MG63 (cell line): ENCODE data around the gene ADGRD2. TPM values are rescaled to one million over a fixed set of nuclear protein-coding genes. Genes with fewer than 3 reads are reported as not detected.

Experiments
- DNase-seq: peaks from one replicate; pipeline ENCODE4 v3.0.0-alpha.2; 2020
- H3K27me3 ChIP-seq: fragments of 250-450 bp; sonication (Bioruptor Pico); 2 replicates; pipeline ENCODE4 v1.5.1; 2020; ENCODE audit warnings: mild to moderate bottlenecking, moderate library complexity
- H3K36me3 ChIP-seq: fragments of 250-450 bp; sonication (Bioruptor Pico); 2 replicates; pipeline ENCODE4 v1.5.1; 2020; ENCODE audit warnings: mild to moderate bottlenecking, moderate library complexity
- H3K4me3 ChIP-seq: fragments of 250-450 bp; sonication (Bioruptor Pico); 2 replicates; pipeline ENCODE4 v1.5.1; 2020; ENCODE audit warnings: mild to moderate bottlenecking, moderate library complexity
- H3K9me3 ChIP-seq: fragments of 250-450 bp; sonication (Bioruptor Pico); 2 replicates; pipeline ENCODE4 v1.5.1; 2020; ENCODE audit warnings: mild to moderate bottlenecking, moderate library complexity
- total RNA-seq: library from RNA; depleted of rRNA; stranded (reverse); fragments of >200 nt; shearing (Covaris generic); gene quantifications from 2 replicates; pipeline ENCODE4 v1.2.3, GENCODE V29; 2014; ENCODE audit warnings: low replicate concordance

Gene ADGRD2
- total RNA-seq, 1 experiment from 2014 or later = not detected

DNA sequence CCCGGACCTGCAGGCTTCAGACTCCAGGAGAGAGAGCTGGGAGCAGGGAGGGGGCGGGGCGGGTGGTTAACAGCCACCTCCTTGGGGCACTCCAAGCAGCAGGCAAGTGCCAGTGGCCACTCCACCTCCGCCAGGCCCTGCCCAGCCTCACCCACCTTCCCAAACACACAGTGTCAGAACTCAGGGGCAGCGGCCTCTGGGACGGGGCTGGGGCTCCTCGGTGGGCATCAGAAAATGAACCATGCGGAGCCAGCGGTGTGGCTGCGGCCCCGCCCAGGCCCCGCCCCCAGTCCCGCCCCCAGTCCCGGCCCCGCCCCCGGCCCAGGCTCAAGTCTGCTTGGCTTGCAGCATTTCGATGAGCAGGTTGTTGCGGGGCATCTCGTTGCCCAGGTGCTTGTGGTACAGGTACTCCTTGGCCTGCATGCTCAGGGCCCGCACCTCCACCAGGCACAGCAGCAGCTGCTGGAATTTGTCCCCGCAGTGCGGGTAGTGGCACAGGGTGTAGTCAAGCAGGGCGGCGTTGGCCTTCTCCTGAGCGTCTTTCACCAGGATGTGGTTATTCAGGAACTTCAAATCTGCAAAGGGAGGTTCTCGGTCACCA, 32.3 kb downstream of the ADGRD2 start:
- no peaks in the 10 kb centered on the region for H3K9me3 ChIP-seq

DNA sequence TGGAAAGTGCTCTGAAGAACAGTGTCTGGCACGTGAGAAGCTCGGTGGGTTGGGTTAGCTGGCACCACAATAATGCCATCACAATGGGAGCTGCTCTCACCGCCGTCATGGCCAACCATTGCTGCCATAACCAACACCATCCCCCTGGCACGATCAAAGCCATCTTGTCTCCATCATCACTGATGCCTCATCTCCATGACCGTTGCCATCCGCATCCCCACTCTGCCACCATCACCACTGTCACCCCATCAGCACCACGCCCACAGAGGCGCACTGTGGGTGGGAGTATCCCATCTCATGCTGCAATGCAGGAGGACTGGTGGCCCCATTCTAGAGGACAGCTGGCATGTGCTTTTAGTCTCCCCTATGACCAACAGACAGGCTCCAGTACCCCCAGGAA, 33.2 kb downstream of the ADGRD2 start:
- Histone ChIP-seq H3K36me3 (no peaks in the 10 kb centered on the region), H3K9me3 (no peaks in the 10 kb centered on the region), H3K27me3 (no peaks in the 10 kb centered on the region), H3K4me3 (no peak overlapping the region)
- no peak for DNase-seq

More for the DNA sequence above, 32.3 kb downstream of the ADGRD2 start:
- no peaks in the 10 kb centered on the region for H3K27me3 ChIP-seq
- no peak overlapping the region for H3K4me3 ChIP-seq
- DNase-seq = no peak
- H3K36me3 ChIP-seq = no peaks in the 10 kb centered on the region

DNA sequence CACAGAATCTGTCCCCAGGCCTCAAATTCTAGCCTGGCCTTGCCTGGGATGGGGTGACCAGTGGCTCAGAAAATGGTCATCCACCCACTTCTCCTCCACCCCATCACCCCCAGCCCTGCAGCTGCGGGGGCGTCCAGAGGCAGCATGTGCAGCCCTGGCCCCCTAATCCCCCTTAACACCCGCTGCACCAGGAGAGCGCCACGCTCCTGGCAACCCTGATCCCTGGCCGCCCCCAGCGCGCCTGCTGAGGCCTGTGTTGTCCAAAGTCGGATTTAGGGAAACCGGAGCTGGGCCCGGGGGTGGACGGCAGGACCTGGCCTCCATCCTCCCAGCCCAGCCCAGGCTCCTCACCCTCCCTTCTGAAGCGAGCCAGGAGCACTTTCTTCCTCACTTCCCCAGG, 35.0 kb downstream of the ADGRD2 start:
- Histone ChIP-seq H3K36me3 (no peaks in the 10 kb centered on the region), H3K27me3 (no peaks in the 10 kb centered on the region), H3K4me3 (no peak overlapping the region), H3K9me3 (no peaks in the 10 kb centered on the region)
- DNase-seq = no peak

DNA sequence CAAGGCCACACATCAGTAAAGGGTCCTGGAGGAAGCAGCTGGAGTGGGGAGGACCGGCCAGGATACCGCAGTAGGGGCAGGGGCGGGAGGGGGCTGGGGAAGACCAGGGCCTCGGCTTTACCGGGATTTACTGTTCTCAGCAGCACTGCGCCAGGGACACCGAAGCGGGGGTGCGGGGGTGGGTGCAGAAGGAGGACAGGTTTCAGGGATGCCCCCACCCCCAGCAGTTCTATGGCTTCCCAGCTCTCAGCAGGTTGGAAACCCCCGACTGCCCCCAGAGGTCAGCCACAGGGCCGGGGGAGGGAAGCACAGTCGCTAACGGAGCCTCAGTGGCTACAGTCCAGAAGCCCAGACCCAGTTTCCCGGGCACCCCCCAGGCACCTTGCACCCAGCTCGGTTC, 35.7 kb downstream of the ADGRD2 start:
- DNase-seq = no peak
- Histone ChIP-seq H3K4me3 (no peak overlapping the region), H3K9me3 (no peaks in the 10 kb centered on the region), H3K27me3 (no peaks in the 10 kb centered on the region), H3K36me3 (no peaks in the 10 kb centered on the region)

DNA sequence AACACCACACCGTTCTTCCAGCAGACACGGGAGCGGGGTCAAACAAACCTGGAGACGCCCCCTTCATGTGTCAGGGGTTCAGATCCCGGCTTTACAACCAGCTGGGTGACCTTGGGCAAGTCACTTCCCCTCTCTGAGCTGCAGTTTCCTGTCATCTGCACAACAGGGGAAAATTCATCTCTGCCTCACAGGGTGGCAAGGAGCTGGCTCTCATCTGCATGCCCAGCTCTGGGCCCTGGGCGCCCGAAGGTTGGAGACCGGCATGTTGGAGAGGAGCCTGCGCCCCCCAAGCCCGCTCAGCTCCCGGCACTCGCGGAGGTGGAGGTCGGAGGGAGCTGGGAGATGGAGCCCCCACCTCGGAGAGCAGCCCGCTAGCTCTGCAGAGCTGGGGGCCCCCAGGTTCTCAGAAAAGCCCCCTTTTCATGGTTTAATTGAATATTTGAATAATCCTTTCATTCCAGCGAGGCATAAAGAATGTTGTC, 36.6 kb downstream of the ADGRD2 start:
- Histone ChIP-seq H3K36me3 (no peaks in the 10 kb centered on the region), H3K27me3 (no peaks in the 10 kb centered on the region), H3K9me3 (no peaks in the 10 kb centered on the region), H3K4me3 (no peak overlapping the region)
- DNase-seq = no peak

DNA sequence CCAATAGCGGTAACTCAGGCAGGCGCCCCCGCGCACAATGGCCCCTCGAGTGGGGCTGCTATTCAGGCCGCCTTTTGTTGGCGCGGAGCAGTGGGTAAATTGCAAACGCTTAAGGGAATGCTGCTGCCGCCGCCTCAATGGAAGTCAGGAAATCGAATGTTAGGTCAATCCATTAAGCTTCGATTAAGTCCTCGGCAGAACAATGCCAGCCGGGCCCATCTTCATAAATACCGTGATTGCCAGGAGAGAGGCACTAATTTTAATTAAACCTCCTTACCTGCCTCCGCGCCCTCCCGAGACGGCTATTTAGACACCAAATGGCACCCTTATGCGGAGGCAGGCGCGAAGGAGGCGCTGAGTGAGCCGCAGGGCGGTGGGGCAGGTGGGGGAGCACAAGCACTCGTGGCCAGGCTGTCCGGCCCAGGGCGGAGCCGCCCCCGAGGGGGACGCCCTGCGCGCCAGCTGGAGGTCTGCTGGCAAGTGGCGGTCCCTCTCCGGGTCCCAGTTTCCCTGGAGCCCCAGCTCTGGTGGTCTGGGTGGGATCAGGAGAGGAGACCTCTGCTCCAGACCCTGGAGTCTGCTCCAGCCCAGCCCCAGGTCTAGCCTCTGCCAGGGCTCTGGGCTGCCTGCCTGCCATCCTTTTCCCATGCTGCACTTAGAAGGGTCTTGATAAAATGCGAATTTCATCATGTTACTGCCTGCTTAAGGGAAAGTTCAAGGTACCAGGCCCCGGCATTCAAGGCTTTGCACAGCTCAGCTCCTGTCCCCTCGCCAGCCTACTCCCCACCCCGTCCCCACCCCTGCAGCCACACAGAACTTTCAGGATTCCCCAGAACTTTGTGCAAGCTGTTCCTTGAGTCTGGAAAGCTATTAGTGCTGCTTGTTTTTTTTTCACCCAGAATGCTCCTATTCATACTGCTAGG, 37.3 kb downstream of the ADGRD2 start:
- DNase-seq = no peak
- H3K4me3 ChIP-seq = no peak overlapping the region
- no peaks in the 10 kb centered on the region for H3K36me3 ChIP-seq
- H3K9me3 ChIP-seq = no peaks in the 10 kb centered on the region
- H3K27me3 ChIP-seq = no peaks in the 10 kb centered on the region

DNA sequence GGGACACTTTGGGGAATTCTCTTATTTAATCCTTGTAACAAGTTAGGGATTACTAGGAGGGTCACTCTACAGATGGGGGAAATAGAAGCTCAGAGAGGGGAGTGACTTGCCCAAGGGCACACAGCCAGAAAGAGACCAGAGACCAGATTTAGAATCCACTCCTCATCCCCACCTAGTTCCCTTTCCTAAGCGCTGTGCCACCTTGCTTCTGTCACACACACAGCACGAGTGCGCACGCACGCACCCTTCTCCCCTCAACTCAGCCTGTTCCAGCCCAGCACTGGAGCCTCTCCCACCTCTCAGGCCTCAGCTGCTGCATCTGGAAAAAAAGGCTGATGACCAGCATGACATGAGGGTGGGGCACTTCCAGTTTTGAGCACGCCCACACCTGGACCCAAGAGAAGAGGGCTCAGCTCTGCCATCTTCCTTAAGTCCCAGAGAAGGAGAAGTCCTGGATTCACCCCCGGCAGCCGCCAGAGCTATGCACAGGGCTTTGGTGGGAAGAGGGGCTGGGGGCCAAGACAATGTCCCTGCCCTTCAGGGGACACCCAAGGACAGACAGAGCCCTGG, 38.5 kb downstream of the ADGRD2 start:
- DNase-seq = no peak
- Histone ChIP-seq H3K4me3 (no peak overlapping the region), H3K27me3 (no peaks in the 10 kb centered on the region), H3K9me3 (no peaks in the 10 kb centered on the region), H3K36me3 (no peaks in the 10 kb centered on the region)

DNA sequence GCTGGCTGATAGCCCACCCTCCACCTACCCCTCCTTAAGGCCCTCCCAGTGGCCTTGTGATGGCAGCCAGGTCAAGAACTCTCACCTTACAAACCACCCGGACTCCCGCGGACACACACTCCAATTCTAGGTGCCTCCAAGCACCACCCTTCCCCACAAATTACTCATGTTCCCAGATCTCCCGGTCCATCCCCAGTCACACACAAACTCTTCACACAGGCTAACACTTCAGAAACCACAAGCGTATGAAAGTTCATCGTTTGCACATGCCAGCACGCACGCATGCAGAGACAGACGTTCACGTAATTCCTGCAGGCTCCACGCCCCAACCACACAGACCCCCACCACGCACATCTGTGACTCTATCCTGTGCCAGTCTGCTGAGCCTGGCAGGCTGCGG, 39.0 kb downstream of the ADGRD2 start:
- H3K36me3 ChIP-seq = no peaks in the 10 kb centered on the region
- H3K27me3 ChIP-seq = no peaks in the 10 kb centered on the region
- no peak for DNase-seq
- no peak overlapping the region for H3K4me3 ChIP-seq
- H3K9me3 ChIP-seq = no peaks in the 10 kb centered on the region

DNA sequence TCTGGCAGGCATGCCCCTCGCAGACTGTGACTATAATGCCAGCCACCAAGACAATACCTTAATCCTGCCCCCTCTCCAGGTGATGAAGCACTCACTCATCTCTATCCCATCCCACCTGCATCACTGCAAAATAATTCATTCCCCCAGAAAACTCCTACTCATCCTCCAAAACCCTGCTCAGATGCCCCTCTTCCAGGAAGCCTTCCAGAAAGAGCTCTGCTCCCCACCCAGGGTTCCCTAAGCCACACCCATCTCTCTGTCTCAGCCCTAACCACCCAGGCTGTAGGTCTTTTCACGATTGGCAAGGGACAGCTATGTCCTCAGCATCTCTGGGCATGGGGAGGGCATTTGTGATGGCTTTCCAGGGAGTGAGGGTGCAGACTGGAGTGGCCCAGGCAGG, 39.8 kb downstream of the ADGRD2 start:
- H3K27me3 ChIP-seq = no peaks in the 10 kb centered on the region
- no peak for DNase-seq
- no peak overlapping the region for H3K4me3 ChIP-seq
- H3K36me3 ChIP-seq = no peaks in the 10 kb centered on the region
- H3K9me3 ChIP-seq = no peaks in the 10 kb centered on the region

DNA sequence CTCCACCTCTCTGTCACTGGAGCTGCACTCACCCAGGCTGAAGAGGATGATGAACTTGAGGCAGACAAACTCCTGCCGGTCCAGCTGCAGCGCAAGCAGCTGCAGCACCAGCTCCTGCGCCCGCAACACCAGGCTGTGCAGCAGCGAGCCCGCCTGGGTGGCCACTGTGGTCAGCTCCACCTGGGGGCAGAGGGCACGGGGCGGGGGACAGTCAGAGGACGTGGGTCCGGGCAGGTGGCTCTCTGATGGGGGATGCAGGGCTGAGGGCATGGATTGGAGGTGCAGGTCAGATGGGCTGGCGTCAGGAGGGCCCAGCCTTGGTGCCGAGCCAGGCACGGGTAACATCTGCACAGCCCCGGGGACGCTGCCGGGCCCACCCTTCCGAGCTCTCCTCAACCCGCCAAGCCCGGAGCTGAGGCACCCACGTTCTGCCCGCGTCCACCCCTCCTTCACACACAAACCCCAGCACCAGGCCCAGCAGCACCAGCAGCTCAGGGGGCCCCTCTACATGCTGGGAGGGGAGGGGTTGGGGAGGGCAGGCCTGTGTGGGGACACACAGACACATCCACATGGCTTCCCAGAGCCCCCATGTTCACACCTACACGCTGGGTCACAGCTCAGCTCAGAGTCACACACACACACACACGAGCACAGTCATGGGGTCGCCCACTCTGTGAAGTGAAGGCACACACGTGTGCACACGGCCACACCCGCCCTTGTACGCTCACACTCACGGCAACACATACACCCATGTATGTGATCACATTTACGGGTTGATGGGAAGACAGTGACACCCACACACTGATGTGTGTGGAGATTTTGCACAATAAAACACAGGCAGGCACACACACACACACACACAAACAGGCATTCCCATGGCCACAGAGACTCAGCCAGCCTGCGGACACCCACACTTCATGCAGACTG, 41.1 kb downstream of the ADGRD2 start:
- no peak for DNase-seq
- H3K9me3 ChIP-seq = no peaks in the 10 kb centered on the region
- no peaks in the 10 kb centered on the region for H3K27me3 ChIP-seq
- H3K4me3 ChIP-seq = no peak overlapping the region
- no peaks in the 10 kb centered on the region for H3K36me3 ChIP-seq

DNA sequence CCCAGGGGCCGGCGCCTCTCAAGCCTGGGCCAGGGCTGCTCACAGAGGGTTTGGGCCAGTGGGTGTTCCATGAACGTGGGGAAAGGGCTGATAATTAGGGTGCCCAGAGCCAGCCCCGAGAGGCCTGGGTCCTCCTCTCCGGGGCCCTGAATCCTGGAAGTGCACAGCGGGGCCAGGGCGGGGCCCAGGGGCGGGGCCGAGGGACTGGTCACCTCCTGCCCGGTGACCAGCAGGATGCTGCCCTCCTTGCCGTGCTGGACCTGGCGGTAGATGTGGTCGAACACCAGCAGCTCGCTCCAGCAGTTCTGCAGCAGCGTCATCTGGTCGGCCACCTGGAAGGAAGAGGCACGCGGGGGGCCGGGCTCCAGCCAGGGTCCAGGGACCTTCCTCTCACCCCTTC, 42.6 kb downstream of the ADGRD2 start:
- Histone ChIP-seq H3K27me3 (no peaks in the 10 kb centered on the region), H3K4me3 (no peak overlapping the region), H3K9me3 (no peaks in the 10 kb centered on the region), H3K36me3 (no peaks in the 10 kb centered on the region)
- DNase-seq = no peak

DNA sequence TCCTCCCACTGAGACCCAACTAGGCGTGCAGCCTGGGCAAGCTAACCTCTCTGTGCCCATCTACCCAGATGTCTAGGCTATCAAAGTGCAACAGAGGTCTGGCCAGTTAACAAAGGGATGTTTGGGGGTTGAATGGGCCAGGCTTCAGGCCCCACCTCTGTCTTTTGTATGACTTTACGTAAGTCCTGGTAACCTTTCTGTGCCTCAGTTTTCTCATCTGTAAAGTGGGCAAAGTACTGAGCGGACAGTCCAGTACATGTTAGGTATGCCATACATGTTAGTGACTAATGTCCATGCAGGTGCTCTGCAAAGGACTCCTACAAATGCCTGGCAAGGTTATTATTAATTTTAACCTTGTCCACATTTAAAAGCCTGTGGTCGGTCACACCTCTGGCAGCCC, 43.0 kb downstream of the ADGRD2 start:
- DNase-seq = no peak
- H3K27me3 ChIP-seq = no peaks in the 10 kb centered on the region

DNA sequence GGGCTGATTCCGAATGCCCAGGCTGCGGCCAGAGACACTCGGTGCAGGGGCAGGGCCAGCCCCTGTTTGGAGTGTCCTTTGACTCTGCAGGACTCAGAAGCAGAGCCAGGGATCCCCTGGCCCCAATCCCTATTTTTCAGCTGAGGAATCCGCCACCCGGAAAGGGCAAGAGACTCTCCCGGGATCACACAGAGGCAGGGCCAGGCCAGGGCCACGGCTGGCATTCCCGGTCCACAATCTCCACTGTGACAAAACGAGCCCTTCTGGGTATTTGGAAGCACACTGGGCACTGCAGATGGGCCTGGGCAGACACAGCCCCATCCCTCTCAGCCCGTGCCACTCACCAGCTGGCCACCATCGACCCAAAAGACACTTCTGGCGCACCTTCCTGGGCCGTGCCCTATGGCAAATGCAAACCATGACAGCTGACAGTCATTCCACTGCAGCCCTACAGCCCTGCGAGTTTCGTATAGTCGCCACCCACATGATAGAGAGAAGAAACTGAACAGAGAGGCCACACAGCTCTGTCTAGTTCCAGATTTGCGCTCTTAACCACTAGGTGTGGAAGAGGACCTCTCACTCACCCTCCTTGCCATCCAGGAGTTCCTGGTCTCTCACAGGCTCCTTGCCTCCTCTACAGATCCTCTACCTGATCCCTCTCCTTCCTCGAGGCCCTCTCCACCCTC, 43.7 kb downstream of the ADGRD2 start:
- Histone ChIP-seq H3K27me3 (no peaks in the 10 kb centered on the region), H3K4me3 (no peak overlapping the region), H3K9me3 (no peaks in the 10 kb centered on the region), H3K36me3 (no peaks in the 10 kb centered on the region)
- DNase-seq = no peak

More for the DNA sequence above, 43.0 kb downstream of the ADGRD2 start:
- Histone ChIP-seq H3K36me3 (no peaks in the 10 kb centered on the region), H3K4me3 (no peak overlapping the region), H3K9me3 (no peaks in the 10 kb centered on the region)

DNA sequence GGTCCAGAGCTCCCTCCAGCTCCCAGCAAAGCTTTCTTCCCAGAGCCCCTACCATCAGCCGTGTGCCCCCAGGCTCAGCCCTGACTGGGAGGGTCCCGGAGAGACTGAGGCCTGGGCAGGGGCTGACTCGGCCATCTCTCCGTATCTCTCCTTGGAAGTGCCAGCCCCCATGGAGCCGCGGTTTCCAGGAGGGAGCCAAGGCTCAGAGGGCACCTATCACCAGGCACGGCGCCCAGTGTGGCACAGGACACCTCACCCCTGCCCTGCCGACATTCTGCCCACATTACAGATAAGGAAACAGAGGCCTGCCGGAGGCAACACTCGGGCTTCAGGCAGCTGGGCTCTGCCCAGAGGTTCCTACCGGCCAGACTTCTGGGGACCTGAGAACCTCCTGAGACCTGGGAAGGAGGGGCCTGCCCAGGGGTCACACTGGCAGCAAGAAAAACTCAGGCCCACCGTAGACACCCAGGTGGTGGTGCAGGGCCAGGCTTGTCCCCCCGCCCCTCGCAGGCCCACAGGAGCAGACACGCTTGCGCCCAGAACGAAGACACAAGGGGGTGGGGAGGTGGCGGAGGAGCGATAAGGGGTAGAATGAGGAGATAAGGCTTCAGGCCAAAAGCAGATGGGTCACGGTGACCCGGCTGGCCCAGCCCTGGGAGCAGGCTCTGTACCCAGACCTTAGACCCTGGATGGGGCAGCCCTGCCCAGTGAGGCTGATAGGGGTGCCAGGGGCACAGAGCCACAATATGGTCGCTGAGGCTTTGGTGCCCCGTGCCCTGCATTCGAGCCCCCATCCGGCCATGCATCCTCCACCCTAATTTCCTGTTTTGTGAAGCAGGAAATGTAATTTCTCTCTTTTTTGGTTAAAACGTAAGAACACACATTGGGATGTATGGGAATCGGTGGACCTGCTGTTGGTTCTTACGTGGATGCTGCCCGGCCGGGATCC, 45.1 kb downstream of the ADGRD2 start:
- H3K27me3 ChIP-seq = no peaks in the 10 kb centered on the region
- H3K4me3 ChIP-seq = no peak overlapping the region
- H3K9me3 ChIP-seq = no peaks in the 10 kb centered on the region
- DNase-seq = no peak
- H3K36me3 ChIP-seq = no peaks in the 10 kb centered on the region

DNA sequence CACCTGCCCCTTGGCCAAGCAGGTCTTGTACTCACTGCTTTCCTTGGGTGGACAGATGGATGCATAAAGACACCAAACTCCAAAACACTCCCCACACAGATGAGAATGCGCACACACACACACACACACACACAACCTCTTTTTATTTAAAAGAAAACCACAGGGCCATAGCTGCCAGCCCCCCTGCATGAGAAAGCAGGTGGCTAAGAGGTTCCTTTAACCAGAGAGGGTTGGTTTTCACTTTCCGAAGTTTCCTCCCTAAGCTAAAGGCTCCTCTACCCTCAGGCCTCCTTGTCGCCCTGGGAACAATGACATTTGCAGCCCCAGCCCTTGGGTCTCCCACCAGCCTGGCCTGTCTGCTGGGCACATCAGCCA, 45.8 kb downstream of the ADGRD2 start:
- no peak for DNase-seq
- no peaks in the 10 kb centered on the region for H3K9me3 ChIP-seq
- no peaks in the 10 kb centered on the region for H3K36me3 ChIP-seq
- no peak overlapping the region for H3K4me3 ChIP-seq
- no peaks in the 10 kb centered on the region for H3K27me3 ChIP-seq
